ENCODE measurements around the gene INTS4.

INTS4 gene

GRCh38 chr11:77968337-77968736, 26.1 kb downstream of the INTS4 start:
- Histone ChIP-seq H3K4me3 (ENCODE audit: insufficient read depth in 1 of 2, low read depth in 1 of 2, low read length in 2 of 2) (no peak overlapping the region), H2AFZ (ENCODE audit: low read depth, low read length) (no peak overlapping the region), H3K14ac (ENCODE audit: low read length in 2 of 2) (no peak overlapping the region), H3K4me2 (ENCODE audit: low read length, poor library complexity, severe bottlenecking) (no peak overlapping the region), H2BK5ac (ENCODE audit: low read depth, low read length, poor library complexity, severe bottlenecking) (no peak overlapping the region), H2BK12ac (ENCODE audit: low read length in 2 of 2) (no peak overlapping the region), H2BK120ac (ENCODE audit: low read depth, low read length) (no peak overlapping the region), H3K79me1 (replicated peaks; ENCODE audit: low read length, poor library complexity, severe bottlenecking) (peaks cover 2% of the 10 kb centered on the region), H2BK15ac (ENCODE audit: low read depth, poor library complexity, severe bottlenecking) (no peak overlapping the region), H3K23ac (ENCODE audit: low read length in 2 of 2) (no peak overlapping the region), H4K91ac (ENCODE audit: low read length) (no peak overlapping the region), H2AK5ac (ENCODE audit: low read length, severe bottlenecking) (no peak overlapping the region), H3K9me3 (ENCODE audit: control insufficient read depth, low read length) (peaks cover 3% of the 10 kb centered on the region), H4K8ac (ENCODE audit: low read length) (no peak overlapping the region), H3K9ac (ENCODE audit: low read length) (no peak overlapping the region), H3K4ac (ENCODE audit: low read depth in 1 of 2, low read length in 2 of 2) (no peak overlapping the region), H3K27ac (ENCODE audit: low read length, poor library complexity, severe bottlenecking) (no peak overlapping the region), H3K4me1 (ENCODE audit: control insufficient read depth, insufficient read depth, low read depth, low read length) (no peaks in the 10 kb centered on the region), H3K36me3 (ENCODE audit: control insufficient read depth in 1 of 2, insufficient read depth in 2 of 2, low read depth in 1 of 2, low read length in 2 of 2) (peaks cover 9 to 29% of the 10 kb centered on the region in 2 experiments), H3K18ac (ENCODE audit: low read depth in 1 of 2, low read length in 2 of 2) (no peak overlapping the region), H3K27me3 (ENCODE audit: control insufficient read depth in 1 of 2, insufficient read depth in 1 of 2, low read length in 2 of 2) (no peaks in the 10 kb centered on the region)
- no CpG with 5 or more reads among the region's 2 CpGs for WGBS
- DNase-seq, result no peak

DNA sequence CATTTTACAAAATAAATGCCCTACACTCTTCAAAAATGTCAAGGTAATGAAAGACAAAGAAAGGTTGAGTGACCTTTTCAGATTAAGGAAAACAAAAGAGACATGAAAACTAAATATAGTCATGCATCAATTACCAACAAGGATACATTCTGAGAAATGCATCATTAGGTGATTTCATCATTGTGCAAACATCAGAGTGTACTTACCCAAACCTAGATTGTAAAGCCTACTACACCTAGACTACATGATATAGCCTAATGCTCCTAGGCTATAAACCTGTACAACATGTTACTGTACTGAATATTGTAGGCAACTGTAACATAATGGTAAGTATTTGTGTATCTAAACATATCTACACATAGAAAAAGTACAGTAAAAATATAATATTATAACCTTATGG, 26.7 kb downstream of the INTS4 start:
- no peak for DNase-seq
- H3K4me2 ChIP-seq (ENCODE audit: low read length, poor library complexity, severe bottlenecking), result no peak overlapping the region
- H3K4ac ChIP-seq (ENCODE audit: low read depth in 1 of 2, low read length in 2 of 2), result no peak overlapping the region
- no peak overlapping the region for H3K9ac ChIP-seq (ENCODE audit: low read length)
- H3K9me3 ChIP-seq (ENCODE audit: control insufficient read depth, low read length), result no peaks in the 10 kb centered on the region
- no peak overlapping the region for H2BK12ac ChIP-seq (ENCODE audit: low read length in 2 of 2)
- H3K14ac ChIP-seq (ENCODE audit: low read length in 2 of 2), result no peak overlapping the region
- H3K36me3 ChIP-seq (ENCODE audit: control insufficient read depth in 1 of 2, insufficient read depth in 2 of 2, low read depth in 1 of 2, low read length in 2 of 2), result peaks cover 9 to 26% of the 10 kb centered on the region in 2 experiments
- H2BK5ac ChIP-seq (ENCODE audit: low read depth, low read length, poor library complexity, severe bottlenecking), result no peak overlapping the region
- H3K23ac ChIP-seq (ENCODE audit: low read length in 2 of 2), result no peak overlapping the region
- no peak overlapping the region for H2AK5ac ChIP-seq (ENCODE audit: low read length, severe bottlenecking)
- no peak overlapping the region for H3K4me3 ChIP-seq (ENCODE audit: insufficient read depth in 1 of 2, low read depth in 1 of 2, low read length in 2 of 2)
- H2AFZ ChIP-seq (ENCODE audit: low read depth, low read length), result no peak overlapping the region
- H3K4me1 ChIP-seq (ENCODE audit: control insufficient read depth, insufficient read depth, low read depth, low read length), result no peaks in the 10 kb centered on the region
- no peak overlapping the region for H2BK15ac ChIP-seq (ENCODE audit: low read depth, poor library complexity, severe bottlenecking)
- peaks cover 2% of the 10 kb centered on the region for H3K79me1 ChIP-seq (replicated peaks; ENCODE audit: low read length, poor library complexity, severe bottlenecking)
- H3K27me3 ChIP-seq (ENCODE audit: control insufficient read depth in 1 of 2, insufficient read depth in 1 of 2, low read length in 2 of 2), result no peaks in the 10 kb centered on the region
- no peak overlapping the region for H2BK120ac ChIP-seq (ENCODE audit: low read depth, low read length)
- H4K91ac ChIP-seq (ENCODE audit: low read length), result no peak overlapping the region
- H3K18ac ChIP-seq (ENCODE audit: low read depth in 1 of 2, low read length in 2 of 2), result no peak overlapping the region
- H3K27ac ChIP-seq (ENCODE audit: low read length, poor library complexity, severe bottlenecking), result no peak overlapping the region
- no peak overlapping the region for H4K8ac ChIP-seq (ENCODE audit: low read length)

DNA sequence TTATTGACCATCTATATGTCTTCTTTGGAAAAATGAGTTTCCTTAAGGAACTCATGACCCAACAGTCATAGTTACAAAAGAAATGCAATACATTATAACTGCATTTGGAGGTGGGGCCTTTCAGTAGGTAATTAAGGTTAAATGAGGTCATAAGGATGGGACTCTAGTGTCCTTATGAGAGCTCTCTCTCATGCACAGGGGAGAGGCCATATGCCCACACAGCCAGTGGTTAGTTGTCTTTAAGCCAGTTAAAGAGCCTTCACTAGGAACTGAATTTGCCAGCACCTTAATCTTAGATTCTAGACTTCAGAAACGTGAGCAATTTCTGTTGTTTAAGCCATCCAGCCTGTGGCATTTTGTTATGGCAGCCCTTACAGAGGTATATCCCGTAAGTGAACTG, 27.3 kb downstream of the INTS4 start:
- no peak overlapping the region for H4K8ac ChIP-seq (ENCODE audit: low read length)
- no peak overlapping the region for H2AK5ac ChIP-seq (ENCODE audit: low read length, severe bottlenecking)
- H3K14ac ChIP-seq (ENCODE audit: low read length in 2 of 2), result no peak overlapping the region
- no peak overlapping the region for H3K9ac ChIP-seq (ENCODE audit: low read length)
- H3K23ac ChIP-seq (ENCODE audit: low read length in 2 of 2), result no peak overlapping the region
- no peak overlapping the region for H3K4ac ChIP-seq (ENCODE audit: low read depth in 1 of 2, low read length in 2 of 2)
- peaks cover 8 to 26% of the 10 kb centered on the region in 2 experiments for H3K36me3 ChIP-seq (ENCODE audit: control insufficient read depth in 1 of 2, insufficient read depth in 2 of 2, low read depth in 1 of 2, low read length in 2 of 2)
- WGBS, result 100% methylated on average over 2 of the region's 2 CpGs
- no peaks in the 10 kb centered on the region for H3K4me1 ChIP-seq (ENCODE audit: control insufficient read depth, insufficient read depth, low read depth, low read length)
- peaks cover 2% of the 10 kb centered on the region for H3K79me1 ChIP-seq (replicated peaks; ENCODE audit: low read length, poor library complexity, severe bottlenecking)
- no peak for DNase-seq
- H3K4me3 ChIP-seq (ENCODE audit: insufficient read depth in 1 of 2, low read depth in 1 of 2, low read length in 2 of 2), result no peak overlapping the region
- no peak overlapping the region for H2BK12ac ChIP-seq (ENCODE audit: low read length in 2 of 2)
- H3K27ac ChIP-seq (ENCODE audit: low read length, poor library complexity, severe bottlenecking), result no peak overlapping the region
- no peak overlapping the region for H3K4me2 ChIP-seq (ENCODE audit: low read length, poor library complexity, severe bottlenecking)
- no peak overlapping the region for H2BK15ac ChIP-seq (ENCODE audit: low read depth, poor library complexity, severe bottlenecking)
- H2BK5ac ChIP-seq (ENCODE audit: low read depth, low read length, poor library complexity, severe bottlenecking), result no peak overlapping the region
- no peaks in the 10 kb centered on the region for H3K9me3 ChIP-seq (ENCODE audit: control insufficient read depth, low read length)
- no peak overlapping the region for H2BK120ac ChIP-seq (ENCODE audit: low read depth, low read length)
- no peak overlapping the region for H4K91ac ChIP-seq (ENCODE audit: low read length)
- no peaks in the 10 kb centered on the region for H3K27me3 ChIP-seq (ENCODE audit: control insufficient read depth in 1 of 2, insufficient read depth in 1 of 2, low read length in 2 of 2)
- no peak overlapping the region for H3K18ac ChIP-seq (ENCODE audit: low read depth in 1 of 2, low read length in 2 of 2)
- H2AFZ ChIP-seq (ENCODE audit: low read depth, low read length), result no peak overlapping the region

- H2BK120ac ChIP-seq (ENCODE audit: low read depth, low read length), result no peak overlapping the region
- no peak overlapping the region for H3K4me2 ChIP-seq (ENCODE audit: low read length, poor library complexity, severe bottlenecking)
- H2BK5ac ChIP-seq (ENCODE audit: low read depth, low read length, poor library complexity, severe bottlenecking), result no peak overlapping the region
- H3K27me3 ChIP-seq (ENCODE audit: control insufficient read depth in 1 of 2, insufficient read depth in 1 of 2, low read length in 2 of 2), result no peaks in the 10 kb centered on the region
- H3K79me1 ChIP-seq (replicated peaks; ENCODE audit: low read length, poor library complexity, severe bottlenecking), result no peaks in the 10 kb centered on the region
- H2BK15ac ChIP-seq (ENCODE audit: low read depth, poor library complexity, severe bottlenecking), result no peak overlapping the region
- no peaks in the 10 kb centered on the region for H3K4me1 ChIP-seq (ENCODE audit: control insufficient read depth, insufficient read depth, low read depth, low read length)
- no peak overlapping the region for H4K8ac ChIP-seq (ENCODE audit: low read length)
- H3K23ac ChIP-seq (ENCODE audit: low read length in 2 of 2), result no peak overlapping the region
- no peak overlapping the region for H2BK12ac ChIP-seq (ENCODE audit: low read length in 2 of 2)
- no peak overlapping the region for H2AK5ac ChIP-seq (ENCODE audit: low read length, severe bottlenecking)
- no peak overlapping the region for H3K9ac ChIP-seq (ENCODE audit: low read length)
- H3K27ac ChIP-seq (ENCODE audit: low read length, poor library complexity, severe bottlenecking), result no peak overlapping the region
- 100% methylated on average over 2 of the region's 2 CpGs for WGBS
- no peak overlapping the region for H3K4me3 ChIP-seq (ENCODE audit: insufficient read depth in 1 of 2, low read depth in 1 of 2, low read length in 2 of 2)
- no peaks in the 10 kb centered on the region for H3K9me3 ChIP-seq (ENCODE audit: control insufficient read depth, low read length)
- no peak for DNase-seq
- no peak overlapping the region for H4K91ac ChIP-seq (ENCODE audit: low read length)
- H3K36me3 ChIP-seq (ENCODE audit: control insufficient read depth in 1 of 2, insufficient read depth in 2 of 2, low read depth in 1 of 2, low read length in 2 of 2), result peaks cover 6 to 26% of the 10 kb centered on the region in 2 experiments
- no peak overlapping the region for H3K4ac ChIP-seq (ENCODE audit: low read depth in 1 of 2, low read length in 2 of 2)
- no peak overlapping the region for H2AFZ ChIP-seq (ENCODE audit: low read depth, low read length)
- no peak overlapping the region for H3K18ac ChIP-seq (ENCODE audit: low read depth in 1 of 2, low read length in 2 of 2)
- no peak overlapping the region for H3K14ac ChIP-seq (ENCODE audit: low read length in 2 of 2)
These were observed 28.1 kb downstream of the INTS4 start for GRCh38 chr11:77966338-77966737.

Data from mesenchymal stem cell (in vitro differentiated cells and primary cell).